GM20000 (cell line): ENCODE results near the gene CRADD.

Experiments used
- DNase-seq: peaks from one replicate; pipeline ENCODE4 v3.0.0; 2012; ENCODE audit warnings: low spot score
- TF ChIP-seq, protein P1 (sequence below): IDR thresholded peaks from 2 replicates; pipeline ENCODE4 v1.5.1; 2012; ENCODE audit warnings: mild to moderate bottlenecking, control low read depth; ENCODE audit errors: extremely low read depth, missing control alignments

CRADD gene

DNA sequence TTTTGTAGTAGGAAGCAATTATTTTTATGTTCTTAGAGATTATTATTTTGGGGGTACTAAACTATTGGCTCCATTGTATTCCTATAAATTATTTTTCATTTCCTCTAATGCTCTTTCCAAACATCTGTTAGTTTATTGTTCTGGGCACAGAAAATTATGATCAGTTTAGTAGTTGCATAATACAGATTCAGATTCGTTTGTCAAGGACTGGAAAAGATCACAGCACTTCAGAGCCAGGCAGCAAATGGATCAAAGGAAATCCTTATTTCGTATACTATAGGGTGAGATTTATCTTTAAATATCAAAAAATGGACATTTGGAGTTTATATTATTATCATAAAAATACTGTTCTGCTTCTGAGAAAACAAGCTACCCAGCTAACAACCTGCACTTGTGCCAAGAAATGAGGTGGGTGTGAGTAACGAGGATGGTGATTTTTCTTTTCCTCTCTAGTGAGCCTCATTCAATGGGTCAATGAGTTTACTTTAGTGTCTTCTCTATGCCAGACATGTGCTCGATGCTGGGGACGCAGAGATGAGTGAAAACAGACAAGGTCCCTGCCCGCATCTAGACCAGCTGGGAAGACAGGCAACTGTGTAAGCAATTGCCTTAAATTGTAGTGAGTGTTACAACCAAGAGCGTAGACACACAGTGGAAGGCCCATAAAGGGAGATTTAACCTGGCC is 262.6 kb downstream of the CRADD start:
- DNase-seq, result no peak
- TF ChIP-seq, protein P1, sequence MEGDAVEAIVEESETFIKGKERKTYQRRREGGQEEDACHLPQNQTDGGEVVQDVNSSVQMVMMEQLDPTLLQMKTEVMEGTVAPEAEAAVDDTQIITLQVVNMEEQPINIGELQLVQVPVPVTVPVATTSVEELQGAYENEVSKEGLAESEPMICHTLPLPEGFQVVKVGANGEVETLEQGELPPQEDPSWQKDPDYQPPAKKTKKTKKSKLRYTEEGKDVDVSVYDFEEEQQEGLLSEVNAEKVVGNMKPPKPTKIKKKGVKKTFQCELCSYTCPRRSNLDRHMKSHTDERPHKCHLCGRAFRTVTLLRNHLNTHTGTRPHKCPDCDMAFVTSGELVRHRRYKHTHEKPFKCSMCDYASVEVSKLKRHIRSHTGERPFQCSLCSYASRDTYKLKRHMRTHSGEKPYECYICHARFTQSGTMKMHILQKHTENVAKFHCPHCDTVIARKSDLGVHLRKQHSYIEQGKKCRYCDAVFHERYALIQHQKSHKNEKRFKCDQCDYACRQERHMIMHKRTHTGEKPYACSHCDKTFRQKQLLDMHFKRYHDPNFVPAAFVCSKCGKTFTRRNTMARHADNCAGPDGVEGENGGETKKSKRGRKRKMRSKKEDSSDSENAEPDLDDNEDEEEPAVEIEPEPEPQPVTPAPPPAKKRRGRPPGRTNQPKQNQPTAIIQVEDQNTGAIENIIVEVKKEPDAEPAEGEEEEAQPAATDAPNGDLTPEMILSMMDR, result no peak

DNA sequence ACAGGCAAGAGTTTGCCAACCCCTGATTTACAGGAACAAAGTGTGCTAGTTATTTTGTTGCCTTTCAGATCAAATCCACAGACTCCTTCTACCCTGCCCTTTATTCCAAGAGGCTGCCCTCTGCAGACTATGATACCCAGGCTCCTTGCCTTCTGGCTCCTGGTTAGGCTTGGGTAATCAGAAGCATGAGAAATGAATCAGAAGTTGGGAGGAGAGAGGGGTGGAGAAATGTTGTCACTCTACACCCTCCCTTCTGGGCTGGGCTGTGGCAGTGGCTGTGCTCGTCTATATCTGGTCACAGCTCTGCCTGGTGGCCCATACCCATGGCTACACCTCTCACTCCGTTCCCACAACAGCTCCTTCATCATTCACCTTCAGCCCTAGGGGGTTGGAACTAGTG is 266.6 kb downstream of the CRADD start:
- TF ChIP-seq, protein P1, result no peak
- DNase-seq, result no peak

DNA sequence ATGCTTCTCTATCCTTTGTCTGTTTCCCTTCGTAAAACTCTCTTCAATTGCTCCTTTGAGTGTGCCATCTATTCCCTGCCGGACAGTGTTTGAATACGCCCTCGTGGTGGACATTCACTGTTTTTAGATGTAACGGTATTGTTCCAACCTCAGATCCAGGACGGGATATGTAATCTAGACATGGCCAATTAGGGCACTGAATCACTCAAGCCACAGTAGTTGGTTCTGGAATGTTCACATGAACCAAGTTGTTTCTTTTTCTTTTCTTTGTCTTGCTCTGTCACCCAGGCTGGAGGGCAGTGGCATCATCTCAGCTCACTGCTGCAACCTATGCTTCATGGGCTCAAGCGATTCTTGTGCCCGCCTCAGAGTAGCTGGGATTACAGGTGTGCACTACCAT is 267.0 kb downstream of the CRADD start:
- DNase-seq, result no peak
- TF ChIP-seq, protein P1, result no peak
